ENCODE data around the gene MFSD2B.

The MFSD2B gene

DNA sequence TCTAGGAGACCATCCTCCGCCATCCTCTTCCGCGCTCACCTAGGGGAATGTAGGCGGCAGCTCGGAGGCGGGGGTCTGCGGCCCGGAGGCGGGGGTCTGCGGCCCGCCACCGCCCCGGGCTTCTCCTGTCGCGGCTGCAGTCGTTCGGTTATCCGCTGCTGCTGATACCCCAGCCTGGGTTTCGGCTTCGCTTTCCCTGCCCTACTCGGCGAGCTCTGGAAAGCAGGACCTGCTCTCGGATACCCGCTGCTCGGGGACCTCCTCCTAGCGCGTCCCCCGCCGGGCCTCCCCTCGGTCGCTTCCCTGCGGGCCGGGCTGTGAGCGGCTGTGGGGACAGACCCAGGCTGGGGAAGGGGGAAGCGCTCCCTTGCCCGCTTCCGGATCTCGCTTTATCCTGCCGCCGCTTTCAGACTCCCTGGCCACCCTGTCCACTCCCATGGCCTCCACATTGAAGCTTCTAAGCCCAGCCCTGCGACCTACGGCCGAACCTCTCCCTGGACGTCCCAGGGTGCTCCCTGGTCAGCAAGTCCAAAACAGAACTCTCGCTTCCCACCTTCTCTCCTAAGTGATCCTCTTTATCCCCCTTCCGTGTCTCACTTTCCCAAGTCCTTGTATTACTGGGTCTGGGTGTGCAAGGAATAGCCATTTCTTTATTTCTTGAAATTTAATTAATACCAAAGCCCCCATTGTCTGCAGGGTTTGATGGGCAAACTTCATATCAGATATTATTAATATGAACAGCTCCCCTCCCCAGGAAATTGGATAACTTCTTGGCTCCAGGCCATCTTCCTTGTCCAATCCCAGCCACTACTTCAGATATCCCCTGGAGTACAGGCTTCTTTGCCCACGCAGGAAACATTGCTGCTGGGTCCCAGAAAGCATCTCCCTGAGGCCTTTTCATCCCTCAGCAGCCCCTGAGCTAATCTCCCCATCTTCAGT lies 40.4 kb downstream of the MFSD2B start:
- no peak for DNase-seq (ENCODE audit: low read depth)

DNA sequence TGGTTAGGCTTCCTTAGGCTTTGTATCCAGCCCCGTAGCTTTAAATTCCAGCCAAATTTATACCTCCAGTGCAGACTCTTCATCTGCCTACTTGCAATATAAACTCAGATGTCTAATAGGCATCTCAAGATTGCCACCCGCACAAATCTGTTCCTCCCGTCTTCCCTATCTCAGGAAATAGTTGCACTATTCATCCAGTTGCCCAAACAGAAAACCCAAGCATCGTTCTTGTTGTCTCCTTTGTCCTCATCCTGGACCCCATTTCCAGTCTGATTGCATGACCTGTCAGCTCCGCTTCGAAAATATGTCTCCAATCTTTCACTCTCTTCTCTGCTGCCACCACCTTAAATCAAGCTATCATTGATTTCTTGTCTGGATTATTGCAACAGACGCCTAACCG lies 41.9 kb downstream of the MFSD2B start:
- DNase-seq (ENCODE audit: low read depth), result no peak

DNA sequence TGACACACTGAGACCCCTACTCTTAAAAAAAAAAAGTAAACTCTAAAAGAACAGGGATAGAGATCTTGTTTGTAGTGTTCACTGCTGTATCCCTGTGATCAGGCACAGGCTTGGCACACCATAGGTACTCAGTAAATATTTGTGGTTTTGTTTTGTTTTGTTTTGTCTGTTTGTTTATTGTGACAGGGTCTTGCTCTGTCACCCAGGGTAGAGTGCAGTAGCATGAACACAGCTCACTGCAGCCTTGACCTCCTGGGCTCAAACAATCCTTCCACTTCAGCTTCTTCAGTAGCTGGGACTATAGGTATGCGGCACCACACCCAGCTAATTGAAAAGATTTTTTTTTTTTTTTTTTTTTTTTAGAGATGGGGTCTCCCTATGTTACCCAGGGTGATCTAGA lies 43.1 kb downstream of the MFSD2B start:
- no peak for DNase-seq (ENCODE audit: low read depth)

DNA sequence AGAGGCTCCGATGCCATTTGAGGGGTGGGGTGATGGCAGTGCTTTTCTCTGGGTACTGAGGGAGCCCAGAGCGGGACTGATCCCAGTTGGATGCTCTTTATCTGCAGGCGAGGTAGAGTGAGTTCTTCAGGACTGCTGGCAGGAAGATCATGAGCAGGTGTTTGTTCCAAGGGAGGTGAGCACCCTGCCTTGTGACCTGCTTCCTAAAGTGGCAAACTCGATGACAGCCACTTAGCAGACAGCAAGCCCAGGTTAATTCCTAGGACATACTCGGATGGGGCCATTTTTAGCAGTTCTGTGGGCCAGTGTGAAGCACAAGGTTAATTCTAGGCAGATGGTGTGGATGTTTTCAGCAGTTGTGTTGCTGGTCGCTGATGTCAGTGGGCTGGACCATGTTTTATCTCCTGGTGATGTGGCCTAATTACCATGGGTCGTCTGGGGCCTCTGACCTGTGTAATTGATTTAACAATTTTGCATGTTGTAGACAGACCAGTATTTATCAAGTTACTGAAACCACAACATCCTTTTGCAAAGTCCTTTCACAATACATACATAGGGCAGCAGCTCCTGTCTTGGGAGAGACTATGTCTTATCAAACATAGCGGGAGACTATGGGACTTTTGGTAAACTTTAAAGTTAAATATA lies 44.6 kb downstream of the MFSD2B start:
- no peak for DNase-seq (ENCODE audit: low read depth)

DNA sequence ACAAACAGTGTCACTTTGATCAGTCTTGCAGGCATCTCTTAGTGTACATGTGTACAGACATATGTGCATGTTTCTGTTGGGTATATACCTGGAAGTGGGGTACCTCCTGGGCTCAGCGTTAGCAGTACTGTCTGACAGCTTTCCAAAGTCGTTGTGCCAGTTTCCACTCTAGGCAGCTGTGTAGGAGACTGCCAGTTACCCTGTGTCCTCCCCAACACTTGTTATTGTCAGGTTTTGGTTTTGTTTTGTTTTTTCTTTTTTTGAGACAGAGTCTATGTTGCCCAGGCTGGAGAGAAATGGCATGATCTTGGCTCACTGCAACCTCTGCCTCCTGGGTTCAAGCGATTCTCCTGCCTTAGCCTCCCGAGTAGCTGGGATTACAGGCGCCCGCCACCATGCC lies 45.9 kb downstream of the MFSD2B start:
- no peak for DNase-seq (ENCODE audit: low read depth)

DNA sequence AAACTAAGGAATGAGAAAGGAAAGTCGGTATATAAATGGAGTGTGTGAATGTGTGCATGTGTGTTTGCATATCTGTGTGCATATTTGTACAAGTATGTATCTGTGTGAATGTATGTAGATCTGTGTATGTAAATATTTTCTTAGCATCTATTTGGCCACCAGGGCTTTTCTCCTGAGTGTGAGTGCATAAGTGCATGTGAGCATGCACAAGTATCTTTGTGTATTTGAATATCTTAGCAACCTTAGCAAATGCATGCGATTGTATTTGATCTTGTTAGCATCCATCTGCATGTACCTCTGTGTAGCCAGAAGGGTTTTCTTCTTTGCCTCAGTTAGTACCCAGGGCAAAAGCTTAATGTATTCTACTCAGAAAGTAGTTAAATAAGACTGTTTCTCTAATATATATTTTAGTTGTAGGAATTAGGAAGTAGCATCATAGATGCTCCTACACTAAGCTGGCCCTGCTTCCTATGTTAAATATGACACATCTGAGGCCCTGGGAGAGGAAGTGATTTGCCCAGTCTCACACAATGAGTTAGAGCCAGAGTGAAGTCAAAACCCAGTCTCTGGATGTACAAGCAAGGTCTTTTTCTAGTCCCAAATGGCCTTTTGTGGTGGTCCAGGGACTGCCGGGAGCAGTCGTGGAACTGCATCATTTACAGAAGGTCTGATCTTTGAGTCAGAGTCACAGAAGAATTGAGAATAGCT lies 48.8 kb downstream of the MFSD2B start:
- no peak for DNase-seq (ENCODE audit: low read depth)

DNA sequence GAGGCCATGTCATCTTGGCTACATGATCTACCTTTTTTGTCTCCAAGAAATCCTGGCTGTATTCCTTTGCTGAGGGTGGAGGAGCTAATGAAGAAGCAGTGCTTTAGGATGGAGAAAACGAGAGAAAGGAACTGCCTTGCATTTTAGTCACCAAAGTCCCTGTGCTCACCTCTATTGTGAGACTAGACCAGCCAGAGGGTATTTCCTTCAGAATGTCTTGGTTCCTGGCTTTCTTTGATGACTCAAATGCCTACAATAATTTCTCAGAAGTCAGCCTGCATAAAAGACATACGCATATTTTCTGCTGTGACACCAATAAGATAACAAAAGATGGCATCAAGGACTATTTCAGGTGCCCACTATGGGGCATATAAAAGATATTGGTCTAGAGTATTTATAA lies 55.5 kb downstream of the MFSD2B start:
- DNase-seq (ENCODE audit: low read depth), result no peak

DNA sequence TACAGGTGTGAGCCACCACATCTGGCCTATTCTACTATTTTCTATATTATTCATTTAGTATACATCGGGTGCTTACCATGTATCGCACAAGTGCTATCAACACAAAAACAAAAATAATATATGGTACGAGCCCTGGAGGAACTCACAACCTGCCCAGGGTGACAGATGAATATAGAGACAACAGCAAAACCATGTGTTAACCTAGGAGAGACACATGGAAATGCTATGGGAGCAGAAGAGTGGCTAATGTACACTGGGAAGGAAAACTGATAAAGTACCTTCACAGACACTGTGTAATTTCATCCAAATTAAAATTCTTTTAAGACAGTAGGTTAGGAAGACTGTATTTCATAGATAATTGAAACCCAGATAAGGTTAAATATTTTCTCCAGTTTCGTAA lies 62.4 kb downstream of the MFSD2B start:
- DNase-seq (ENCODE audit: low read depth), result no peak

DNA sequence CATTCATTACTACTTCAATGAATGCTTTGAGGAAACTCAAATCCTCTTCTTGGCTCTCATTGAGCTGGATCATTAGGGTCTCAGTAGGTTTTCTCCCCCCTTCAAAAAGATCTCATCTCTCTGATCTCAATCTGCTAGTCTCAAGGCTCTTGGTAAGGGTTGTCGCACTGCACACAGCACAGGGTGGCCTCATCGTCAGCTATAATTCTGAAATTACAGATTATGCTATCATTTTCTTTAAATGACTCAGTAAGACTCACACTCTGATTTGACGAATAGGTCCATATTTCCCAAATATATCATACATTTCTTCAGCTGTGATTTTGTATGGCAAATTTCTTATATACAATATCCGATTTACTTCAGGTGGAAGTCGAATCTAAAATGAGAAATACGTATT lies 63.9 kb downstream of the MFSD2B start:
- DNase-seq (ENCODE audit: low read depth), result no peak

DNA sequence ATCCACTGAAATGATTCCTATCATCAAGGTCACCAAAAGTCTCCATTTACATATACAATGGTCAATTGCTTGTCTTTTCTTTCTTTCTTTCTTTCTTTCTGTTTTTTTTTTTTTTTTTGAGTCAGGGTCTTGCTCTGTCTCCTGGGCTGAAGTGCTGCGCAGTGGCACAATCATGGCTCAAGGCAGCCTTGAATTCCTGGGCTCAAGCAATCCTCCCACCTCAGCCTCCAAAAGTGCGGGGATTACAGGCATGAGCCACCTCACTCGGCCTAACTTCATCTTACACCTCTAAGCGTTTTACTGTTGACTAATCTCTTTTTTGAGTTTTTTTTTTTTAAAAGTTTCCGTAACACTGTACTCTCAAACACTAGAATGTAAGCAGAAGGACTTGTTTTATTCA lies 65.4 kb downstream of the MFSD2B start:
- DNase-seq (ENCODE audit: low read depth), result no peak
